Measurements from ENCODE around the gene CYP3A4. TPM values are rescaled to one million over a fixed set of nuclear protein-coding genes. Genes with fewer than 3 reads are reported as not detected.
"Not testable (repeated sequence)": the region's sequence is repeated elsewhere in the genome, so short reads cannot be mapped to it uniquely, and the experiment has no call there.

The CYP3A4 gene
- total RNA-seq, 1 experiment from 2014 or later = not detected

- ATAC-seq = no peak
- CTCF ChIA-PET = no interaction called here
Observed at GRCh38 chr7:99805641-99806040, 21.7 kb upstream of the CYP3A4 start.

GRCh38 chr7:99803118-99803517 is 19.1 kb upstream of the CYP3A4 start:
- H3K4me3 ChIP-seq (ENCODE audit: low read length); H3K9me3 ChIP-seq (ENCODE audit: low read length); H3K79me2 ChIP-seq (ENCODE audit: low read length); H3K36me3 ChIP-seq (ENCODE audit: low read depth, low read length); BruUV-seq (replicated peaks); H3K4me1 ChIP-seq (ENCODE audit: insufficient read depth, low read length); H3F3A ChIP-seq (ENCODE audit: low read length, unreplicated experiment); intact Hi-C loops (cut with micrococcal nuclease); H3K9ac ChIP-seq (ENCODE audit: low read length); POLR2A ChIA-PET (ENCODE audit: unreplicated experiment); DNase-seq; CTCF ChIA-PET; ATAC-seq; H3K9me2 ChIP-seq (replicated peaks; ENCODE audit: low read length); H3K4me2 ChIP-seq (ENCODE audit: low read length); H2AFZ ChIP-seq (ENCODE audit: low read length); H4K20me1 ChIP-seq (ENCODE audit: low read length); H3K27ac ChIP-seq (ENCODE audit: low read length): not testable (repeated sequence)
- H3K27me3 ChIP-seq (ENCODE audit: low read length) = peaks cover 27% of the 10 kb centered on the region; the same call in 1 of the 2 replicates

More at GRCh38 chr7:99805641-99806040, 21.7 kb upstream of the CYP3A4 start:
- peaks cover 27% of the 10 kb centered on the region; the same call in 1 of the 2 replicates for H3K27me3 ChIP-seq (ENCODE audit: low read length)
- DNase-seq = no peak
- H3K9me3 ChIP-seq (ENCODE audit: low read length) = no peaks in the 10 kb centered on the region
- no peak overlapping the region for H3K4me3 ChIP-seq (ENCODE audit: low read length)
- H3K36me3 ChIP-seq (ENCODE audit: low read depth, low read length) = no peaks in the 10 kb centered on the region
- no peaks in the 10 kb centered on the region for H3K9me2 ChIP-seq (replicated peaks; ENCODE audit: low read length)
- POLR2A ChIA-PET (ENCODE audit: unreplicated experiment) = no interaction called here
- no peak overlapping the region for H3K9ac ChIP-seq (ENCODE audit: low read length)
- no peaks in the 10 kb centered on the region for H4K20me1 ChIP-seq (ENCODE audit: low read length)
- H3F3A ChIP-seq (ENCODE audit: low read length, unreplicated experiment) = no peaks in the 10 kb centered on the region
- no peaks in the 10 kb centered on the region for H3K79me2 ChIP-seq (ENCODE audit: low read length)
- H2AFZ ChIP-seq (ENCODE audit: low read length) = no peak overlapping the region
- no TSS peak for BruUV-seq (replicated peaks)
- no peak overlapping the region for H3K4me2 ChIP-seq (ENCODE audit: low read length)
- intact Hi-C loops (cut with micrococcal nuclease) = no loop called here
- no peak overlapping the region for H3K27ac ChIP-seq (ENCODE audit: low read length)
- H3K4me1 ChIP-seq (ENCODE audit: insufficient read depth, low read length) = no peaks in the 10 kb centered on the region
- TF ChIP-seq EZH2phosphoT487 (IDR thresholded peaks at IDR 0.05; ENCODE audit: borderline replicate concordance, low read length) = no peak
- TF ChIP-seq EZH2 (IDR thresholded peaks at IDR 0.05; ENCODE audit: low read length, unreplicated experiment) = no peak
- TF ChIP-seq CTCF (conservative IDR thresholded peaks at IDR 0.05; ENCODE audit: low read depth, low read length) = no peak

- H4K20me1 ChIP-seq (ENCODE audit: low read length); H3K27ac ChIP-seq (ENCODE audit: low read length); POLR2A ChIA-PET (ENCODE audit: unreplicated experiment); H3K9me3 ChIP-seq (ENCODE audit: low read length); DNase-seq; H3K79me2 ChIP-seq (ENCODE audit: low read length); intact Hi-C loops (cut with micrococcal nuclease); H3K4me1 ChIP-seq (ENCODE audit: insufficient read depth, low read length); H2AFZ ChIP-seq (ENCODE audit: low read length); H3K4me2 ChIP-seq (ENCODE audit: low read length); ATAC-seq; H3K36me3 ChIP-seq (ENCODE audit: low read depth, low read length); H3F3A ChIP-seq (ENCODE audit: low read length, unreplicated experiment); H3K9ac ChIP-seq (ENCODE audit: low read length); BruUV-seq (replicated peaks); H3K9me2 ChIP-seq (replicated peaks; ENCODE audit: low read length); CTCF ChIA-PET; H3K4me3 ChIP-seq (ENCODE audit: low read length): not testable (repeated sequence)
- peaks cover 18% of the 10 kb centered on the region; the same call in 1 of the 2 replicates for H3K27me3 ChIP-seq (ENCODE audit: low read length)
Observed at GRCh38 chr7:99801407-99801806, 17.4 kb upstream of the CYP3A4 start.

- no peaks in the 10 kb centered on the region for H3K79me2 ChIP-seq (ENCODE audit: low read length)
- no peaks in the 10 kb centered on the region for H3K36me3 ChIP-seq (ENCODE audit: low read depth, low read length)
- DNase-seq (no peak), ATAC-seq (no peak)
- intact Hi-C loops (cut with micrococcal nuclease) = no loop called here
- no peak overlapping the region for H3K4me3 ChIP-seq (ENCODE audit: low read length)
- ChIA-PET CTCF (no interaction called here), POLR2A (ENCODE audit: unreplicated experiment) (no interaction called here)
- H3K9ac ChIP-seq (ENCODE audit: low read length) = no peak overlapping the region
- H3K4me1 ChIP-seq (ENCODE audit: insufficient read depth, low read length) = no peaks in the 10 kb centered on the region
- TF ChIP-seq EZH2phosphoT487 (IDR thresholded peaks at IDR 0.05; ENCODE audit: borderline replicate concordance, low read length) = no peak
- no peak for TF ChIP-seq CTCF (conservative IDR thresholded peaks at IDR 0.05; ENCODE audit: low read depth, low read length)
- no peak for TF ChIP-seq EZH2 (IDR thresholded peaks at IDR 0.05; ENCODE audit: low read length, unreplicated experiment)
- no TSS peak for BruUV-seq (replicated peaks)
- no peaks in the 10 kb centered on the region for H3F3A ChIP-seq (ENCODE audit: low read length, unreplicated experiment)
- H3K9me3 ChIP-seq (ENCODE audit: low read length) = no peaks in the 10 kb centered on the region
- H3K9me2 ChIP-seq (replicated peaks; ENCODE audit: low read length) = no peaks in the 10 kb centered on the region
- H3K4me2 ChIP-seq (ENCODE audit: low read length) = no peak overlapping the region
- H2AFZ ChIP-seq (ENCODE audit: low read length) = no peak overlapping the region
- no peaks in the 10 kb centered on the region for H3K27me3 ChIP-seq (ENCODE audit: low read length)
- H3K27ac ChIP-seq (ENCODE audit: low read length) = no peak overlapping the region
- H4K20me1 ChIP-seq (ENCODE audit: low read length) = no peaks in the 10 kb centered on the region
Observed at GRCh38 chr7:99798972-99799371, 15.0 kb upstream of the CYP3A4 start.

GRCh38 chr7:99795864-99796263 is 11.9 kb upstream of the CYP3A4 start:
- H3K79me2 ChIP-seq (ENCODE audit: low read length); H2AFZ ChIP-seq (ENCODE audit: low read length); H3F3A ChIP-seq (ENCODE audit: low read length, unreplicated experiment); POLR2A ChIA-PET (ENCODE audit: unreplicated experiment); H3K4me1 ChIP-seq (ENCODE audit: insufficient read depth, low read length); H3K9me3 ChIP-seq (ENCODE audit: low read length); H3K4me2 ChIP-seq (ENCODE audit: low read length); DNase-seq; intact Hi-C loops (cut with micrococcal nuclease); ATAC-seq; H3K4me3 ChIP-seq (ENCODE audit: low read length); BruUV-seq (replicated peaks); H3K36me3 ChIP-seq (ENCODE audit: low read depth, low read length); H4K20me1 ChIP-seq (ENCODE audit: low read length); H3K9ac ChIP-seq (ENCODE audit: low read length); H3K9me2 ChIP-seq (replicated peaks; ENCODE audit: low read length); H3K27me3 ChIP-seq (ENCODE audit: low read length); CTCF ChIA-PET; H3K27ac ChIP-seq (ENCODE audit: low read length): not testable (repeated sequence)
